Fibroblast of lung (primary cell): ENCODE measurements around the gene SULT4A1. TPM values are rescaled to one million over a fixed set of nuclear protein-coding genes. Genes with fewer than 3 reads are reported as not detected.

ENCODE experiments used
- DNase-seq, 2 donors: peaks; one replicate each; pipeline versions ENCODE4 v3.0.0 to v3.0.0-alpha.2; 2010; ENCODE audit warnings: low read depth in 2 of 2
- H2AFZ ChIP-seq: 2 replicates; pipeline ENCODE4 v1.5.1; 2012; ENCODE audit warnings: low read length, control low read depth, inconsistent platforms
- H3K27ac ChIP-seq: 2 replicates; pipeline ENCODE4 v1.5.1; 2011; ENCODE audit warnings: low read length, control low read depth; ENCODE audit not compliant: insufficient read depth
- H3K27me3 ChIP-seq: 2 replicates; pipeline ENCODE4 v1.5.1; 2011; ENCODE audit warnings: mild to moderate bottlenecking, low read length; ENCODE audit not compliant: control insufficient read depth, insufficient read depth
- H3K36me3 ChIP-seq: 2 replicates; pipeline ENCODE4 v1.5.1; 2011; ENCODE audit warnings: low read length; ENCODE audit not compliant: control insufficient read depth, insufficient read depth
- H3K4me1 ChIP-seq: 2 replicates; pipeline ENCODE4 v1.5.1; 2011; ENCODE audit warnings: low read length; ENCODE audit not compliant: control insufficient read depth, insufficient read depth; ENCODE audit errors: extremely low read depth
- H3K4me2 ChIP-seq: 2 replicates; pipeline ENCODE4 v1.5.1; 2011; ENCODE audit warnings: low read length, control low read depth; ENCODE audit not compliant: insufficient read depth; ENCODE audit errors: extremely low read depth
- H3K4me3 ChIP-seq, 4 experiments: fragments of 200-600 bp in 1 of 4; sonication (generic) in 1 of 4; replicated peaks in 1 of 4; 2 replicates each; pipeline ENCODE4 v1.5.1; 2011 to 2016; ENCODE audit warnings: low read length in 4 of 4, low read depth in 3 of 4, mild to moderate bottlenecking in 3 of 4, control low read depth in 2 of 4, inconsistent platforms in 1 of 4, mixed read lengths in 1 of 4; ENCODE audit not compliant: insufficient read depth in 1 of 4; ENCODE audit errors: control extremely low read depth in 1 of 4
- H3K79me2 ChIP-seq: 2 replicates; pipeline ENCODE4 v1.5.1; 2012; ENCODE audit warnings: mild to moderate bottlenecking, low read length, inconsistent platforms; ENCODE audit not compliant: control insufficient read depth, insufficient read depth
- H3K9ac ChIP-seq: 2 replicates; pipeline ENCODE4 v1.5.1; 2011; ENCODE audit warnings: mild to moderate bottlenecking, low read length, control low read depth; ENCODE audit not compliant: insufficient read depth
- H3K9me3 ChIP-seq: 2 replicates; pipeline ENCODE4 v1.5.1; 2012; ENCODE audit warnings: low read depth, low read length; ENCODE audit not compliant: control insufficient read depth, insufficient read depth
- H4K20me1 ChIP-seq: 2 replicates; pipeline ENCODE4 v1.5.1; 2011; ENCODE audit warnings: low read length; ENCODE audit not compliant: control insufficient read depth, insufficient read depth; ENCODE audit errors: extremely low read depth
- EZH2 ChIP-seq: IDR thresholded peaks from 2 replicates; pipeline ENCODE4 v1.5.1; 2012; ENCODE audit warnings: low read length, control low read depth, mild to moderate bottlenecking; ENCODE audit errors: missing control alignments
- polyA plus RNA-seq, 2 donors: library from polyadenylated mRNA; depleted of rRNA in 1 of 2; stranded (reverse) in 1 of 2; unstranded in 1 of 2; fragments of >200 nt; gene quantifications; 2 replicates each; pipeline ENCODE4 v1.2.1, GENCODE V29; 2011 to 2012; ENCODE audit warnings: missing spikeins in 1 of 2
- total RNA-seq: library from RNA; depleted of rRNA; stranded (reverse); fragments of >200 nt; gene quantifications from 2 replicates; pipeline ENCODE4 v1.2.1, GENCODE V29; 2014
- TF ChIP-seq, protein P1 (sequence below), 2 donors: IDR thresholded peaks in 1 of 2; conservative IDR thresholded peaks in 1 of 2; 1 replicate in 1 of 2; 2 replicates in 1 of 2; pipeline ENCODE4 v1.5.1; 2011 to 2012; ENCODE audit warnings: low read length in 2 of 2, control low read depth in 1 of 2, inconsistent platforms in 1 of 2, low read depth in 1 of 2, mild to moderate bottlenecking in 1 of 2

SULT4A1 gene
- total and polyA plus RNA-seq, 2 donors (not counting 1 experiment from before 2014, with no cell fraction given) = 0.16 to 0.50 TPM

DNA sequence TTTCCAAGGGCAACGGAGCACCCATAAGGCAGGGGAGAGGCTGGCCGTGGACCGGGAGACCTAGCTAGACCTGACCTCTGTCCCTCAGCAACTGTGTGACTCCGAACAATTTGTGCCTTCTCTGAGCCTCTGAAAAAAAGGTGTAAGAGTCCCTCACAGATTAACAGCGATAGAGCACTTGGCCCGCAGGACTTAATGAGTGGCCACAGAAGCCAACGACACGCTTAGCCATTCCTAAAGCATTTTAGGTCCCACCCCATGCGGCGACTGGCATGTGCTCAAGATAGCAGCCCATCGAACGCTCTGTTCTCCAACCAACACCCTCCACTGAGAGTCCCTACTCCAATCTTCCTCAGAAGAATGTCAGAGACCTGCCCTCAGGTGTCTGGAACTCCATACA lies 1.5 kb downstream of the SULT4A1 start:
- H4K20me1 ChIP-seq = no peaks in the 10 kb centered on the region
- DNase-seq = no peak

DNA sequence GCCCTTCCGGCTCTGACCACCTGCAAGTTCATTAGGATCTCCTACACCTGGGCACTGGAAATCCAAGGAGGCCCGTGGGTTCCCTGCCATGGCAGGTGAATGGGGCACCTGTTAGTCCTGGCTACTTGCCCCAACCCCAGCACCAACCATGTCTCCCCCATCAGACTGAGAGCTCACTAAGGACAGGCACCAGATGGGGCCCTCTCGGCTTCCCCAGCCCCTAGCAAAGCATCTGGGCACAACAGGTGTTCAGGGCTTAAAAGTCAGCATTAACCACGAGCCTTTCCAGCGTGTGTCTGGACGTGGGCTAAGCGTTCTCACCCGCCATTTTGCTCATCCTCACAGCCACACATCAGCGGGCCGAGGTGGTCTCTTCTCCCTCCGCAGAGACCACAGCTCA lies 2.2 kb downstream of the SULT4A1 start:
- Histone ChIP-seq H3K27ac (no peak overlapping the region), H4K20me1 (no peaks in the 10 kb centered on the region), H3K9me3 (no peaks in the 10 kb centered on the region), H3K27me3 (peaks cover 8% of the 10 kb centered on the region), H3K79me2 (no peaks in the 10 kb centered on the region), H3K4me2 (no peak overlapping the region), H3K9ac (no peak overlapping the region), H3K4me3 (no peak overlapping the region), H2AFZ (no peak overlapping the region), H3K36me3 (no peaks in the 10 kb centered on the region), H3K4me1 (no peaks in the 10 kb centered on the region)
- TF ChIP-seq EZH2 = no peak
- DNase-seq = no peak

More for the DNA sequence above, 1.5 kb downstream of the SULT4A1 start:
- Histone ChIP-seq H3K4me2 (no peak overlapping the region), H3K9ac (no peak overlapping the region), H3K36me3 (no peaks in the 10 kb centered on the region), H2AFZ (no peak overlapping the region), H3K4me1 (no peaks in the 10 kb centered on the region), H3K79me2 (no peaks in the 10 kb centered on the region), H3K4me3 (no peak overlapping the region), H3K27me3 (peaks cover 8% of the 10 kb centered on the region), H3K27ac (no peak overlapping the region), H3K9me3 (no peaks in the 10 kb centered on the region)
- TF ChIP-seq, protein P1, sequence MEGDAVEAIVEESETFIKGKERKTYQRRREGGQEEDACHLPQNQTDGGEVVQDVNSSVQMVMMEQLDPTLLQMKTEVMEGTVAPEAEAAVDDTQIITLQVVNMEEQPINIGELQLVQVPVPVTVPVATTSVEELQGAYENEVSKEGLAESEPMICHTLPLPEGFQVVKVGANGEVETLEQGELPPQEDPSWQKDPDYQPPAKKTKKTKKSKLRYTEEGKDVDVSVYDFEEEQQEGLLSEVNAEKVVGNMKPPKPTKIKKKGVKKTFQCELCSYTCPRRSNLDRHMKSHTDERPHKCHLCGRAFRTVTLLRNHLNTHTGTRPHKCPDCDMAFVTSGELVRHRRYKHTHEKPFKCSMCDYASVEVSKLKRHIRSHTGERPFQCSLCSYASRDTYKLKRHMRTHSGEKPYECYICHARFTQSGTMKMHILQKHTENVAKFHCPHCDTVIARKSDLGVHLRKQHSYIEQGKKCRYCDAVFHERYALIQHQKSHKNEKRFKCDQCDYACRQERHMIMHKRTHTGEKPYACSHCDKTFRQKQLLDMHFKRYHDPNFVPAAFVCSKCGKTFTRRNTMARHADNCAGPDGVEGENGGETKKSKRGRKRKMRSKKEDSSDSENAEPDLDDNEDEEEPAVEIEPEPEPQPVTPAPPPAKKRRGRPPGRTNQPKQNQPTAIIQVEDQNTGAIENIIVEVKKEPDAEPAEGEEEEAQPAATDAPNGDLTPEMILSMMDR (conservative IDR thresholded peaks at IDR 0.05 in 1 of 2, IDR thresholded peaks at IDR 0.05 in 1 of 2; ENCODE audit: low read depth in 1 of 2, low read length in 2 of 2) = no peak
- no peak for TF ChIP-seq EZH2

DNA sequence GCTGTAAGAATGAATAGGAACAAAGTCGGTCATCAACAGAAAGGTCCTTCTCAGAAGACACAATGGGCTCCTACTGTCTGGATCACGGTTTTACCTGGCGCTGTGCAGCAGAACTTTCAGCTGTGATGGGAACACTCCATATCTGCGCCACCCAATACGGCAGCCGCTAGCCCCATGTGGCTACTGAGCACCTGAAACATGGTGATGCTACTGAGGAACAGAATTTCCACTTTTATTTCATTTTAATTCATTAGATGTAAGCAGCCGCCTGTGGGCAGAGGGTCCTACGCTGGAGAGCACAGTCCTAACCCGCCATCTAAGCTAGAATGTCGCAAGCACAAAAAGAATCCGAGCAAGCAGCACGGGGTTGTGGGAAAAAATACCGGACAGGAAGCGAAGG lies 2.7 kb downstream of the SULT4A1 start:
- Histone ChIP-seq H3K36me3 (no peaks in the 10 kb centered on the region), H4K20me1 (no peaks in the 10 kb centered on the region), H3K27me3 (peaks cover 8% of the 10 kb centered on the region), H3K79me2 (no peaks in the 10 kb centered on the region), H3K4me1 (no peaks in the 10 kb centered on the region), H3K9me3 (no peaks in the 10 kb centered on the region), H3K4me3 (no peak overlapping the region), H3K9ac (no peak overlapping the region), H3K27ac (no peak overlapping the region), H3K4me2 (no peak overlapping the region), H2AFZ (no peak overlapping the region)
- DNase-seq = no peak
- TF ChIP-seq, protein P1 (conservative IDR thresholded peaks at IDR 0.05 in 1 of 2, IDR thresholded peaks at IDR 0.05 in 1 of 2; ENCODE audit: low read depth in 1 of 2, low read length in 2 of 2) = no peak
- no peak for TF ChIP-seq EZH2
